Measurements from ENCODE around the gene RBM10.

RBM10 gene

DNA sequence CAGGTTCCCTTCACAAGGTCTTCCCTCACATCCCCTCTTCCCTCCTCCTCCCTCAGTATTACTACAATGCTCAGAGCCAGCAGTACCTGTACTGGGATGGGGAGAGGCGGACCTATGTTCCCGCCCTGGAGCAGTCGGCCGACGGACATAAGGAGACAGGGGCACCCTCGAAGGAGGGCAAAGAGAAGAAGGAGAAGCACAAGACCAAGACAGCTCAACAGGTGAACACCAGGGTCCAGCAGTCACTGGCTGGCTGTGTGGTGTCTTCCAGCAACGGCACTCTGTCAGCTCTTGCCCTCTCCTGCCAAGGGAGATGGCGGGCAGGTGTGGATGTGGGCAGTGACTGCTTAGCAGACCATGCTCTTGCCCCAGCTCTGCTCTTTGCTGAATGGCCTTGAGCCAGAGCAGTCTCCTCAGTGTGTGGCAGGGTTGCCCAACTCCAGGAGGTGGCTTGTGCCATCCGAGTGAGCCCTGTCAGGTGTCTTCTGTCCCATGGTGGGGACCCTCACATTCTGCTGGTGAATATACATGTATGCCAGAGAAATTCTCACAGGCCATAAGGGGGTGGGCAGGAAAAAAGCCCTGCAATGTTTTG lies 37.2 kb downstream of the RBM10 start:
- DNase-seq (ENCODE audit: insufficient read length, low spot score) (no peak), FAIRE-seq (no peak)

GRCh38 chrX:47184486-47184885 lies 39.5 kb downstream of the RBM10 start:
- DNase-seq (ENCODE audit: insufficient read length, low spot score) (no peak), FAIRE-seq (no peak)
- TF ChIP-seq TAF1 (IDR thresholded peaks at IDR 0.05; ENCODE audit: low read depth, low read length), result no peak
- TF ChIP-seq PAX5 (IDR thresholded peaks at IDR 0.05; ENCODE audit: insufficient read depth, low read length, severe bottlenecking), result no peak
- no peak for TF ChIP-seq SPI1 (IDR thresholded peaks at IDR 0.05; ENCODE audit: low read depth, low read length)
- no peak for TF ChIP-seq POLR2AphosphoS5 (IDR thresholded peaks at IDR 0.05; ENCODE audit: low read depth, low read length)
- TF ChIP-seq POU2F2 (IDR thresholded peaks at IDR 0.05; ENCODE audit: low read depth, low read length), result no peak
- no peak for TF ChIP-seq POLR2A (IDR thresholded peaks at IDR 0.05; ENCODE audit: low read depth, low read length)

More for the DNA sequence above, 37.2 kb downstream of the RBM10 start:
- TF ChIP-seq TAF1 (IDR thresholded peaks at IDR 0.05; ENCODE audit: low read depth, low read length) (no peak), POLR2A (IDR thresholded peaks at IDR 0.05; ENCODE audit: low read depth, low read length) (no peak), POLR2AphosphoS5 (IDR thresholded peaks at IDR 0.05; ENCODE audit: low read depth, low read length) (no peak), SPI1 (IDR thresholded peaks at IDR 0.05; ENCODE audit: low read depth, low read length) (no peak), PAX5 (IDR thresholded peaks at IDR 0.05; ENCODE audit: insufficient read depth, low read length, severe bottlenecking) (no peak), POU2F2 (IDR thresholded peaks at IDR 0.05; ENCODE audit: low read depth, low read length) (no peak)

DNA sequence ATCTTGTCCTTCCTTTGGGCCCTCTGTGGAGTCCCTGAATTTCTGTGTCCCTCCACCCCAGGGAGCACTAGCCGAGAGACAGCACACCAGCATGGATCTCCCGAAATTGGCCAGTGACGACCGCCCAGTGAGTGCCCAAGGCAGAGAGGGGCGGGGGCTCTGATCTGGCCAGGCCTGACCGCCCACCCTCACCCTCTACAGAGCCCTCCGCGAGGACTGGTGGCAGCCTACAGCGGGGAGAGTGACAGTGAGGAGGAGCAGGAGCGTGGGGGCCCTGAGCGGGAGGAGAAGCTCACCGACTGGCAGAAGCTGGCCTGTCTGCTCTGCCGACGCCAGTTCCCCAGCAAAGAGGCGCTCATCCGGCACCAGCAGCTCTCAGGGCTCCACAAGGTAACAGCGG lies 40.2 kb downstream of the RBM10 start:
- TF ChIP-seq POLR2A (IDR thresholded peaks at IDR 0.05; ENCODE audit: low read depth, low read length) (no peak), SPI1 (IDR thresholded peaks at IDR 0.05; ENCODE audit: low read depth, low read length) (no peak), TAF1 (IDR thresholded peaks at IDR 0.05; ENCODE audit: low read depth, low read length) (no peak), POLR2AphosphoS5 (IDR thresholded peaks at IDR 0.05; ENCODE audit: low read depth, low read length) (no peak), PAX5 (IDR thresholded peaks at IDR 0.05; ENCODE audit: insufficient read depth, low read length, severe bottlenecking) (no peak), POU2F2 (IDR thresholded peaks at IDR 0.05; ENCODE audit: low read depth, low read length) (no peak)
- DNase-seq (ENCODE audit: insufficient read length, low spot score) (no peak), FAIRE-seq (no peak)

- no peak for DNase-seq (ENCODE audit: insufficient read length, low spot score)
- FAIRE-seq, result no peak
- no peak for TF ChIP-seq TAF1 (IDR thresholded peaks at IDR 0.05; ENCODE audit: low read depth, low read length)
- TF ChIP-seq POU2F2 (IDR thresholded peaks at IDR 0.05; ENCODE audit: low read depth, low read length), result no peak
These were observed 41.2 kb downstream of the RBM10 start for GRCh38 chrX:47186096-47186740.

- DNase-seq (ENCODE audit: insufficient read length, low spot score) (no peak), FAIRE-seq (no peak)
- TF ChIP-seq TAF1 (IDR thresholded peaks at IDR 0.05; ENCODE audit: low read depth, low read length) (no peak), POLR2AphosphoS5 (IDR thresholded peaks at IDR 0.05; ENCODE audit: low read depth, low read length) (no peak), SPI1 (IDR thresholded peaks at IDR 0.05; ENCODE audit: low read depth, low read length) (no peak), POU2F2 (IDR thresholded peaks at IDR 0.05; ENCODE audit: low read depth, low read length) (no peak), POLR2A (IDR thresholded peaks at IDR 0.05; ENCODE audit: low read depth, low read length) (no peak), PAX5 (IDR thresholded peaks at IDR 0.05; ENCODE audit: insufficient read depth, low read length, severe bottlenecking) (no peak)
These were observed 42.2 kb downstream of the RBM10 start for GRCh38 chrX:47187106-47187677.

DNA sequence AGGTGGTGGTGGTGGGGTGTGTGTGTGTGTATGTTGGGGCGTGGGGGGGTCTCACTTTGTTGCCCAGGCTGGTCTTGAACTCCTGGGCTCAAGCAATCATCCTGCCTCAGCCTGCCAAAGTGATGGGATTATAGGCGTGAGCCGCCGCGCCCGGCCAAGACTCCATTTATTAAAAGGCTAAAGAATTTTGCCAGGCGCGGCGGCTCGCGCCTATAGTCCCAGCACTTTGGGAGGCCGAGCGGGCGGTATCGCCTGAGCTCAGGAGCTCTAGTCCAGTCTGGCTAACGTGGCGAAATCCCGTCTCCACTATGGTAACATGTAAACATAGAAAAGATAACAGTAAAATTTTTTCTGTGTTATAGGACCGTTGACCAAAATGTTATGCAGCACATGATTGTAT lies 44.9 kb downstream of the RBM10 start:
- TF ChIP-seq TAF1 (IDR thresholded peaks at IDR 0.05; ENCODE audit: low read depth, low read length) (no peak), POLR2A (IDR thresholded peaks at IDR 0.05; ENCODE audit: low read depth, low read length) (no peak), PAX5 (IDR thresholded peaks at IDR 0.05; ENCODE audit: insufficient read depth, low read length, severe bottlenecking) (no peak), POLR2AphosphoS5 (IDR thresholded peaks at IDR 0.05; ENCODE audit: low read depth, low read length) (no peak), SPI1 (IDR thresholded peaks at IDR 0.05; ENCODE audit: low read depth, low read length) (no peak), POU2F2 (IDR thresholded peaks at IDR 0.05; ENCODE audit: low read depth, low read length) (no peak)
- FAIRE-seq (no peak), DNase-seq (ENCODE audit: insufficient read length, low spot score) (no peak)

DNA sequence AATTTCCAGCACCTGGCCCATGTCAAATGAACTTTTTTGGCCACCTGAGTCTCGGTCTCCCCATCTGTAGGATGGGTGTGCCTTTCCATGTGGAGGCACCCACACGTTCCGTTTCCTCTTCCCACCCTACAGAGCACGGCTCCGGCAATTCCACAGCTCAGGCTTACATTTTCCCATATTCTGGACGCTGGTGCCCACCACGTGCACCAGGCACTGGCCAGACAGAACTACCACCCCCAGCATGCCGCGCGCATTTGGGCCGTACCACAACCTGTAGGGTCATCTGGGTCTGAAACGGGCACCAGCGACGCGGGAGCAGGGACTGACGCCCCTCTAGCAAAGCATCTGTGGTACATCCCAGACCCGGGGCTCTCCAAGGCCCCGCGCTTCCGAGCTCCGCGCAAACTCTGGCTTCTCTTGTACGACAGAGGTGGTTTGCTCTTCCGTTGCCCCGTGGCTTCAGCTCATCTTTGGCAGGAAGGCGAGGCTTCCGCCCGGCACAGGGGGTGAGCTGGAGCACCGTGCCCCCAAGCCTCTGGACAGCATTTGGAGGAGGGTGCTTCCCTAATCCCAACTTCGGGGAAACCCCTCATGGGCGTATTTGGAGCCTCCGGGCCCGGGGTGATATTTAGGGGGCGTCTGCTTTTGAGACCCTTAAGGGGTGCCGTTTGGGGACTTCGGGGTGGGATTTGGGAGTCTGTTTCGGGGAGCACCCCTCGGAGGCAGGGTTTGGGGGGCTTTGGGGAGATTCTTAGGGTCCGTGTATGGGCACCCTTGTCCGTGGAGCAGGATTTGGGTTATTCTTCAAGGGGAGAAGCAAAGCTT lies 45.6 kb downstream of the RBM10 start:
- TF ChIP-seq PAX5 (IDR thresholded peaks at IDR 0.05; ENCODE audit: insufficient read depth, low read length, severe bottlenecking) (no peak), POLR2A (IDR thresholded peaks at IDR 0.05; ENCODE audit: low read depth, low read length) (peak; percentile 47), SPI1 (IDR thresholded peaks at IDR 0.05; ENCODE audit: low read depth, low read length) (no peak), POLR2AphosphoS5 (IDR thresholded peaks at IDR 0.05; ENCODE audit: low read depth, low read length) (peak; percentile 62; the same call in 1 of the 2 replicates), POU2F2 (IDR thresholded peaks at IDR 0.05; ENCODE audit: low read depth, low read length) (no peak), TAF1 (IDR thresholded peaks at IDR 0.05; ENCODE audit: low read depth, low read length) (peak; percentile 72)
- peak; percentile 79 for DNase-seq (ENCODE audit: insufficient read length, low spot score)
- peak; percentile 99 for FAIRE-seq

DNA sequence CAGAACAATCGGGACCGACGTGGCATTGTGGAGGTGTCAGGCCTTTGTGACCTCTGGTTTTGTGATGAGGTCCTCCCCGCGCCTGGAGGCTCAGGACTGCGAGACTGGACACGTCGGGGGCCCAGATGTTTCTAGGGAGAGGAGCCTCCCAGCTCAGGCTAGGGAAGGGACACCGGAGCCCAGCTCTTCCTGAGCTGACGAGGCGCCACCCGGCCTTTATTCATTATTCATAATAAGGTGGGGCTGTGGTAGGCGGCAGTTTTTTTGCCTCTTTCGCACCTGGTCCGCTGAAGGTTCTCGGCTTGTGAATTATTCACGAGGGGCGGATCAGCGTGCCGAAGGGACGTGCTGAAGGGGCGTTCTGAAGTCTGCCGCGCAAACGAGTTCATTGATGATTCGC lies 46.3 kb downstream of the RBM10 start:
- TF ChIP-seq POU2F2 (IDR thresholded peaks at IDR 0.05; ENCODE audit: low read depth, low read length), result no peak
- no peak for TF ChIP-seq TAF1 (IDR thresholded peaks at IDR 0.05; ENCODE audit: low read depth, low read length)
- TF ChIP-seq POLR2AphosphoS5 (IDR thresholded peaks at IDR 0.05; ENCODE audit: low read depth, low read length), result no peak
- no peak for TF ChIP-seq SPI1 (IDR thresholded peaks at IDR 0.05; ENCODE audit: low read depth, low read length)
- TF ChIP-seq PAX5 (IDR thresholded peaks at IDR 0.05; ENCODE audit: insufficient read depth, low read length, severe bottlenecking), result no peak
- no peak for TF ChIP-seq POLR2A (IDR thresholded peaks at IDR 0.05; ENCODE audit: low read depth, low read length)
- FAIRE-seq, result no peak
- no peak for DNase-seq (ENCODE audit: insufficient read length, low spot score)
